ENCODE results near the gene HPS1.
A peak's percentile ranks its signal among the peaks of the same experiment; 100 is the strongest.

Gene HPS1

GRCh38 chr10:98431016-98431415 is 15.7 kb downstream of the HPS1 start:
- DNase-seq = no peak

- no peak for DNase-seq
Observed at GRCh38 chr10:98430427-98430826, 16.3 kb downstream of the HPS1 start.

GRCh38 chr10:98429320-98430072 is 17.2 kb downstream of the HPS1 start:
- no peak for DNase-seq

- DNase-seq = no peak
Observed at GRCh38 chr10:98427011-98427515, 19.7 kb downstream of the HPS1 start.

- peak in 4 of 5 experiments; percentile 13 to 54 (median 30) for DNase-seq
Observed at GRCh38 chr10:98425511-98426352, 21.0 kb downstream of the HPS1 start.

GRCh38 chr10:98424295-98425254 is 22.2 kb downstream of the HPS1 start:
- DNase-seq = no peak

GRCh38 chr10:98423691-98424120 is 23.0 kb downstream of the HPS1 start:
- no peak for DNase-seq

GRCh38 chr10:98422182-98422581 is 24.6 kb downstream of the HPS1 start:
- no peak for DNase-seq

- DNase-seq = no peak
Observed at GRCh38 chr10:98420786-98421185, 25.9 kb downstream of the HPS1 start.

GRCh38 chr10:98419469-98420261 is 27.1 kb downstream of the HPS1 start:
- DNase-seq = no peak

- no peak for DNase-seq
Observed at GRCh38 chr10:98418665-98419468, 27.9 kb downstream of the HPS1 start.

- DNase-seq = no peak
Observed at GRCh38 chr10:98417973-98418664, 28.6 kb downstream of the HPS1 start.

- DNase-seq = no peak
Observed at GRCh38 chr10:98417481-98417959, 29.2 kb downstream of the HPS1 start.

GRCh38 chr10:98416606-98417388 is 29.9 kb downstream of the HPS1 start:
- DNase-seq = no peak

- no peak for DNase-seq
Observed at GRCh38 chr10:98415731-98416119, 31.0 kb downstream of the HPS1 start.

- DNase-seq = peak in 3 of 5 experiments; percentile 25 to 82 (median 42)
Observed at GRCh38 chr10:98414932-98415730, 31.6 kb downstream of the HPS1 start, which contains the start of gene PYROXD2. TSS of gene PYROXD2 (minus strand) at chr10:98415182. CDS start at chr10:98415135, 47 bp downstream.

GRCh38 chr10:98414578-98414931 is 32.2 kb downstream of the HPS1 start:
- no peak for DNase-seq

- no peak for DNase-seq
Observed at GRCh38 chr10:98411768-98412167, 35.0 kb downstream of the HPS1 start.
